Uterus (tissue), 2 donors: ENCODE measurements around the gene CDS2.

Source experiments
- CTCF ChIP-seq, 4 experiments: fragments of 200-600 bp in 2 of 4; fragments of 450-650 bp in 2 of 4; sonication (generic) in 2 of 4; IDR thresholded peaks; one replicate each; pipeline ENCODE4 v1.5.1; 2016 to 2019; ENCODE audit warnings: antibody characterized with exemption in 4 of 4, mild to moderate bottlenecking in 2 of 4, moderate library complexity in 1 of 4
- POLR2A ChIP-seq, 2 donors: fragments of 450-650 bp; IDR thresholded peaks; one replicate each; pipeline ENCODE4 v1.6.1; 2016; ENCODE audit warnings: antibody characterized with exemption in 2 of 2, mild to moderate bottlenecking in 1 of 2, moderate library complexity in 1 of 2

- no peak for TF ChIP-seq CTCF (IDR thresholded peaks at IDR 0.05)
- TF ChIP-seq POLR2A (IDR thresholded peaks at IDR 0.05) = no peak
Measured at GRCh38 chr20:5146871-5147592, 20.2 kb downstream of the CDS2 start.
